ENCODE results near the gene JUND.

DNA sequence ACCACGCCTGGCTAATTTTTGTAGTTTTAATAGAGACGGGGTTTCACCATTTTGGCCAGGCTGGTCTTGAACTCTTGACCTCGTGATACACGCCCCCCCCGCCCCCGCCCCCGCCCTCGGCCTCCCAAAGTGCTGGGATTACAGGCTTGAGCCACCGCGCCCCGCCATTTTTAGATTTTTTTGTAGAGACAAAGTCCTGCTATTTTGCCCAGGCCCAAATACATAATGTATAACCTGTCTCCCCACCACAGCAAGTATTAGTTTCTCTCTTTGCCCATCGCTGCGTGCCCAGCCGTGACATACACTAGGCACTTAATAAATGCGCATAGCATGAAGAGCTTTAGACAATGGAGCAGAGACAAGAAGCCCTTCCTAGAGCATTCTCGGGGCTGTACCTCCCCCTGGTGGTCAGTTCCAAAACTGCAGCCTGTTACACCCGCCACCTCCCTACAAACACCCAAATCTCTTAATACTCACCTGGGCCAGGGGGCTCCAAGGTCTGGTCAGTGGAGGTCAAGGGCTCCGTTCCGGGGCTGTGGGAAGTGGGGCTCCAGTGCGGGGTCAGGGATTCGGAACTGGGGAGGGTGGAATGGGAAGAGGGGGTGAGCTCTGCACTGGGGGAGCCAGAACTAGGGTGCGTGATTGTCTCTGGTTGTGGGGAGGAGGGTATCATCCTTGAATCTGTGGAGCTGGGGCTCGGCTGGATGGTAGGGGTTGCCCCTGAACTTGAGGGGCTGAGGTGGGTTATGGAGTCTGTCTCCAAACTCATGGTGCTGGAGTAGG is 29.6 kb downstream of the JUND start:
- TF ChIP-seq, protein P1, sequence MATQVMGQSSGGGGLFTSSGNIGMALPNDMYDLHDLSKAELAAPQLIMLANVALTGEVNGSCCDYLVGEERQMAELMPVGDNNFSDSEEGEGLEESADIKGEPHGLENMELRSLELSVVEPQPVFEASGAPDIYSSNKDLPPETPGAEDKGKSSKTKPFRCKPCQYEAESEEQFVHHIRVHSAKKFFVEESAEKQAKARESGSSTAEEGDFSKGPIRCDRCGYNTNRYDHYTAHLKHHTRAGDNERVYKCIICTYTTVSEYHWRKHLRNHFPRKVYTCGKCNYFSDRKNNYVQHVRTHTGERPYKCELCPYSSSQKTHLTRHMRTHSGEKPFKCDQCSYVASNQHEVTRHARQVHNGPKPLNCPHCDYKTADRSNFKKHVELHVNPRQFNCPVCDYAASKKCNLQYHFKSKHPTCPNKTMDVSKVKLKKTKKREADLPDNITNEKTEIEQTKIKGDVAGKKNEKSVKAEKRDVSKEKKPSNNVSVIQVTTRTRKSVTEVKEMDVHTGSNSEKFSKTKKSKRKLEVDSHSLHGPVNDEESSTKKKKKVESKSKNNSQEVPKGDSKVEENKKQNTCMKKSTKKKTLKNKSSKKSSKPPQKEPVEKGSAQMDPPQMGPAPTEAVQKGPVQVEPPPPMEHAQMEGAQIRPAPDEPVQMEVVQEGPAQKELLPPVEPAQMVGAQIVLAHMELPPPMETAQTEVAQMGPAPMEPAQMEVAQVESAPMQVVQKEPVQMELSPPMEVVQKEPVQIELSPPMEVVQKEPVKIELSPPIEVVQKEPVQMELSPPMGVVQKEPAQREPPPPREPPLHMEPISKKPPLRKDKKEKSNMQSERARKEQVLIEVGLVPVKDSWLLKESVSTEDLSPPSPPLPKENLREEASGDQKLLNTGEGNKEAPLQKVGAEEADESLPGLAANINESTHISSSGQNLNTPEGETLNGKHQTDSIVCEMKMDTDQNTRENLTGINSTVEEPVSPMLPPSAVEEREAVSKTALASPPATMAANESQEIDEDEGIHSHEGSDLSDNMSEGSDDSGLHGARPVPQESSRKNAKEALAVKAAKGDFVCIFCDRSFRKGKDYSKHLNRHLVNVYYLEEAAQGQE (IDR thresholded peaks at IDR 0.05; ENCODE audit: low read depth), result no peak
- TF ChIP-seq, protein P2, sequence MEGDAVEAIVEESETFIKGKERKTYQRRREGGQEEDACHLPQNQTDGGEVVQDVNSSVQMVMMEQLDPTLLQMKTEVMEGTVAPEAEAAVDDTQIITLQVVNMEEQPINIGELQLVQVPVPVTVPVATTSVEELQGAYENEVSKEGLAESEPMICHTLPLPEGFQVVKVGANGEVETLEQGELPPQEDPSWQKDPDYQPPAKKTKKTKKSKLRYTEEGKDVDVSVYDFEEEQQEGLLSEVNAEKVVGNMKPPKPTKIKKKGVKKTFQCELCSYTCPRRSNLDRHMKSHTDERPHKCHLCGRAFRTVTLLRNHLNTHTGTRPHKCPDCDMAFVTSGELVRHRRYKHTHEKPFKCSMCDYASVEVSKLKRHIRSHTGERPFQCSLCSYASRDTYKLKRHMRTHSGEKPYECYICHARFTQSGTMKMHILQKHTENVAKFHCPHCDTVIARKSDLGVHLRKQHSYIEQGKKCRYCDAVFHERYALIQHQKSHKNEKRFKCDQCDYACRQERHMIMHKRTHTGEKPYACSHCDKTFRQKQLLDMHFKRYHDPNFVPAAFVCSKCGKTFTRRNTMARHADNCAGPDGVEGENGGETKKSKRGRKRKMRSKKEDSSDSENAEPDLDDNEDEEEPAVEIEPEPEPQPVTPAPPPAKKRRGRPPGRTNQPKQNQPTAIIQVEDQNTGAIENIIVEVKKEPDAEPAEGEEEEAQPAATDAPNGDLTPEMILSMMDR (IDR thresholded peaks at IDR 0.05 in 2 of 3, conservative IDR thresholded peaks at IDR 0.05 in 1 of 3; ENCODE audit: borderline replicate concordance in 1 of 3, insufficient read depth in 1 of 3, low read depth in 2 of 3, low read length in 2 of 3), result peak; percentile 91 to 99 (median 92)
- TF ChIP-seq, protein P3, sequence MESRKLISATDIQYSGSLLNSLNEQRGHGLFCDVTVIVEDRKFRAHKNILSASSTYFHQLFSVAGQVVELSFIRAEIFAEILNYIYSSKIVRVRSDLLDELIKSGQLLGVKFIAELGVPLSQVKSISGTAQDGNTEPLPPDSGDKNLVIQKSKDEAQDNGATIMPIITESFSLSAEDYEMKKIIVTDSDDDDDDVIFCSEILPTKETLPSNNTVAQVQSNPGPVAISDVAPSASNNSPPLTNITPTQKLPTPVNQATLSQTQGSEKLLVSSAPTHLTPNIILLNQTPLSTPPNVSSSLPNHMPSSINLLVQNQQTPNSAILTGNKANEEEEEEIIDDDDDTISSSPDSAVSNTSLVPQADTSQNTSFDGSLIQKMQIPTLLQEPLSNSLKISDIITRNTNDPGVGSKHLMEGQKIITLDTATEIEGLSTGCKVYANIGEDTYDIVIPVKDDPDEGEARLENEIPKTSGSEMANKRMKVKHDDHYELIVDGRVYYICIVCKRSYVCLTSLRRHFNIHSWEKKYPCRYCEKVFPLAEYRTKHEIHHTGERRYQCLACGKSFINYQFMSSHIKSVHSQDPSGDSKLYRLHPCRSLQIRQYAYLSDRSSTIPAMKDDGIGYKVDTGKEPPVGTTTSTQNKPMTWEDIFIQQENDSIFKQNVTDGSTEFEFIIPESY (IDR thresholded peaks at IDR 0.05; ENCODE audit: extremely low read depth, insufficient replicate concordance, low read length), result no peak
- TF ChIP-seq POLR2A (IDR thresholded peaks at IDR 0.05; ENCODE audit: borderline replicate concordance, extremely low read depth, insufficient read depth, insufficient read length) (no peak), EZH2 (IDR thresholded peaks at IDR 0.05) (no peak), POLR2AphosphoS5 (IDR thresholded peaks at IDR 0.05; ENCODE audit: low read depth, low read length) (no peak), SP1 (IDR thresholded peaks at IDR 0.05; ENCODE audit: low read depth) (no peak), RAD21 (IDR thresholded peaks at IDR 0.05; ENCODE audit: low read depth) (peak; percentile 99), ZFX (IDR thresholded peaks at IDR 0.05) (no peak), CBX3 (IDR thresholded peaks at IDR 0.05; ENCODE audit: low read depth) (0 out of 2 replicates have a peak, but pooled peaks have one; percentile 41), SIN3A (IDR thresholded peaks at IDR 0.05; ENCODE audit: low read depth) (no peak), ZNF274 (IDR thresholded peaks at IDR 0.05; ENCODE audit: low read depth, low read length) (no peak)
- TF ChIP-seq, protein P4, sequence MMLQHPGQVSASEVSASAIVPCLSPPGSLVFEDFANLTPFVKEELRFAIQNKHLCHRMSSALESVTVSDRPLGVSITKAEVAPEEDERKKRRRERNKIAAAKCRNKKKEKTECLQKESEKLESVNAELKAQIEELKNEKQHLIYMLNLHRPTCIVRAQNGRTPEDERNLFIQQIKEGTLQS (IDR thresholded peaks at IDR 0.05), result no peak

Data from HCT116 (cell line).